ENCODE data around the gene CLN6.

DNA sequence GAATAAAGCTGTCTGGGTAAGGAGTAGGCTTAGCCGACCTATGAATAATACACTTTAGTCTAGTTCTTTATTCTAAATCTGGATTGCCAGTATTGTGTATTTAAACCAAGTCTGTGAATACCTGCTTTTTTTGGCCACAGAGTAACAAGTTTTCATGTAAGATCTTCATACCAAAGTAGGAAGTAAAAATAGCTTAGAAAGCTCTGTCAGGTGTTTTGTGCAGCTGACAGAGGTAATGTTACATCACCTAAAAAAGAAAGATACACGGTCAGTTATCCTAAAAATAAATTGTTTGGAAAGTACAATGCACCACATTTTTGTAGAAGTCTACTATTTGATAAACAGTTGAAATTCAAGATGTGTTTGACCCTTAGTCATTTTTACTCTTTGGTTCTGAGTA is 40.9 kb downstream of the CLN6 start:
- TF ChIP-seq, protein P1, sequence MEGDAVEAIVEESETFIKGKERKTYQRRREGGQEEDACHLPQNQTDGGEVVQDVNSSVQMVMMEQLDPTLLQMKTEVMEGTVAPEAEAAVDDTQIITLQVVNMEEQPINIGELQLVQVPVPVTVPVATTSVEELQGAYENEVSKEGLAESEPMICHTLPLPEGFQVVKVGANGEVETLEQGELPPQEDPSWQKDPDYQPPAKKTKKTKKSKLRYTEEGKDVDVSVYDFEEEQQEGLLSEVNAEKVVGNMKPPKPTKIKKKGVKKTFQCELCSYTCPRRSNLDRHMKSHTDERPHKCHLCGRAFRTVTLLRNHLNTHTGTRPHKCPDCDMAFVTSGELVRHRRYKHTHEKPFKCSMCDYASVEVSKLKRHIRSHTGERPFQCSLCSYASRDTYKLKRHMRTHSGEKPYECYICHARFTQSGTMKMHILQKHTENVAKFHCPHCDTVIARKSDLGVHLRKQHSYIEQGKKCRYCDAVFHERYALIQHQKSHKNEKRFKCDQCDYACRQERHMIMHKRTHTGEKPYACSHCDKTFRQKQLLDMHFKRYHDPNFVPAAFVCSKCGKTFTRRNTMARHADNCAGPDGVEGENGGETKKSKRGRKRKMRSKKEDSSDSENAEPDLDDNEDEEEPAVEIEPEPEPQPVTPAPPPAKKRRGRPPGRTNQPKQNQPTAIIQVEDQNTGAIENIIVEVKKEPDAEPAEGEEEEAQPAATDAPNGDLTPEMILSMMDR (IDR thresholded peaks at IDR 0.05 in 8 of 11, conservative IDR thresholded peaks at IDR 0.05 in 3 of 11), result no peak
- TF ChIP-seq POLR2AphosphoS5 (IDR thresholded peaks at IDR 0.05) (no peak), POLR2A (IDR thresholded peaks at IDR 0.05) (no peak)

All from spleen (tissue), 7 donors.